ENCODE data around the gene ZNF845.

- TF ChIP-seq CTCF (IDR thresholded peaks at IDR 0.05; ENCODE audit: low read length) = no peak
- TF ChIP-seq EZH2 (optimal IDR thresholded peaks at IDR 0.05; ENCODE audit: low read depth, low read length) = no peak
- TF ChIP-seq EZH2phosphoT487 (IDR thresholded peaks at IDR 0.05; ENCODE audit: low read length) = no peak
These were observed 31.8 kb downstream of the ZNF845 start, which contains the start of gene ZNF525 for GRCh38 chr19:53365134-53365898.
